Endodermal cell (in vitro differentiated cells): Measurements from ENCODE around the gene PRCD. TPM values are rescaled to one million over a fixed set of nuclear protein-coding genes. Genes with fewer than 3 reads are reported as not detected.
A peak's percentile ranks its signal among the peaks of the same experiment; 100 is the strongest.

Experiments
- DNase-seq: peaks from one replicate; pipeline ENCODE4 v3.0.0-alpha.2; 2017
- H3K27ac ChIP-seq: 2 replicates; pipeline ENCODE4 v1.5.1; 2013; ENCODE audit warnings: mild to moderate bottlenecking, low read depth, low read length, moderate library complexity
- H3K27me3 ChIP-seq: 2 replicates; pipeline ENCODE4 v1.6.1; 2013; ENCODE audit warnings: mild to moderate bottlenecking, low read length, moderate library complexity; ENCODE audit not compliant: insufficient read depth, control insufficient read depth, poor library complexity, severe bottlenecking
- H3K36me3 ChIP-seq: 2 replicates; pipeline ENCODE4 v1.7.0; 2013; ENCODE audit warnings: mild to moderate bottlenecking, low read length, moderate library complexity; ENCODE audit not compliant: control insufficient read depth, insufficient read depth
- H3K4me1 ChIP-seq: one replicate; pipeline ENCODE4 v1.7.0; 2013; ENCODE audit warnings: low read length; ENCODE audit not compliant: control insufficient read depth, insufficient read depth
- H3K4me3 ChIP-seq: 2 replicates; pipeline ENCODE4 v1.5.1; 2013; ENCODE audit warnings: mild to moderate bottlenecking, low read length, moderate library complexity
- H3K9ac ChIP-seq: 2 replicates; pipeline ENCODE4 v1.6.1; 2013; ENCODE audit warnings: mild to moderate bottlenecking, low read length, moderate library complexity; ENCODE audit not compliant: poor library complexity, severe bottlenecking; ENCODE audit errors: extremely low read depth
- H3K9me3 ChIP-seq: 2 replicates; pipeline ENCODE4 v1.6.1; 2013; ENCODE audit warnings: mild to moderate bottlenecking, low read length, moderate library complexity; ENCODE audit not compliant: control insufficient read depth
- H3K27ac Mint-ChIP-seq: 2 replicates; pipeline ENCODE4 v1.8.0; 2020; ENCODE audit warnings: mixed read lengths
- H3K27me3 Mint-ChIP-seq: 2 replicates; pipeline ENCODE4 v1.8.0; 2021; ENCODE audit warnings: mild to moderate bottlenecking, mixed read lengths; ENCODE audit not compliant: insufficient read depth
- H3K36me3 Mint-ChIP-seq: 2 replicates; pipeline ENCODE4 v1.8.0; 2020; ENCODE audit warnings: low read depth, mixed read lengths
- H3K4me1 Mint-ChIP-seq: 2 replicates; pipeline ENCODE4 v1.8.0; 2020; ENCODE audit warnings: mixed read lengths
- H3K4me3 Mint-ChIP-seq: 2 replicates; pipeline ENCODE4 v1.8.0; 2020; ENCODE audit warnings: mild to moderate bottlenecking, moderate library complexity, mixed read lengths
- H3K9me3 Mint-ChIP-seq: 2 replicates; pipeline ENCODE4 v1.8.0; 2020; ENCODE audit warnings: mild to moderate bottlenecking, mixed read lengths
- CTCF ChIP-seq: fragments of 200-600 bp; sonication (generic); conservative IDR thresholded peaks from 2 replicates; pipeline ENCODE4 v1.5.0; 2021; ENCODE audit warnings: antibody characterized with exemption, mild to moderate bottlenecking
- WGBS, 2 experiments: methylation state at CpG; one replicate each; pipeline versions ENCODE4 v1.1.5 to v1.1.7; 2013; ENCODE audit warnings: missing lambda C conversion rate in 2 of 2, mixed read lengths in 1 of 2; ENCODE audit not compliant: insufficient coverage in 1 of 2, insufficient read length in 1 of 2; 5-methylcytosine and 5-hydroxymethylcytosine counted together
- total RNA-seq, 2 donors: library from RNA; stranded (reverse); fragmentation: NEBNext Ultra II Directional in 1 of 2; extraction: Animal tissue kit (Norgen Biotek cat#: 25700) in 1 of 2; gene quantifications; 2 replicates in 1 of 2; 3 replicates in 1 of 2; pipeline ENCODE4 v1.2.1, GENCODE V29; 2021

Gene PRCD
- total RNA-seq, 2 donors from 2014 or later, result 3.2 to 4.8 TPM

- 67 to 75% methylated on average over 1 to 3 of the region's 3 CpGs for WGBS, 2 experiments
- no peaks in the 10 kb centered on the region for H3K27me3 ChIP-seq
- H3K36me3 Mint-ChIP-seq, result no peaks in the 10 kb centered on the region
- no peak overlapping the region for H3K27ac Mint-ChIP-seq
- H3K4me1 Mint-ChIP-seq, result peaks cover 27% of the 10 kb centered on the region
- DNase-seq, result peak; percentile 91
- peaks cover 1% of the 10 kb centered on the region for H3K27me3 Mint-ChIP-seq
- no peak overlapping the region for H3K27ac ChIP-seq
- no peak overlapping the region for H3K4me3 ChIP-seq
- H3K4me3 Mint-ChIP-seq, result no peak overlapping the region
- peaks cover 17% of the 10 kb centered on the region for H3K4me1 ChIP-seq
- H3K9me3 ChIP-seq, result no peaks in the 10 kb centered on the region
- TF ChIP-seq CTCF, result peak; percentile 85
- H3K9ac ChIP-seq, result no peak overlapping the region
- H3K36me3 ChIP-seq, result no peaks in the 10 kb centered on the region
- no peaks in the 10 kb centered on the region for H3K9me3 Mint-ChIP-seq
Observed at GRCh38 chr17:76547183-76547641, 7.4 kb downstream of the PRCD start.

- H3K4me1 ChIP-seq, result peaks cover 17% of the 10 kb centered on the region
- H3K27me3 Mint-ChIP-seq, result peaks cover 1% of the 10 kb centered on the region
- DNase-seq, result no peak
- peaks cover 27% of the 10 kb centered on the region for H3K4me1 Mint-ChIP-seq
- TF ChIP-seq CTCF, result no peak
- no peaks in the 10 kb centered on the region for H3K9me3 ChIP-seq
- H3K27ac Mint-ChIP-seq, result no peak overlapping the region
- no peak overlapping the region for H3K4me3 ChIP-seq
- no peaks in the 10 kb centered on the region for H3K9me3 Mint-ChIP-seq
- H3K4me3 Mint-ChIP-seq, result no peak overlapping the region
- H3K36me3 ChIP-seq, result no peaks in the 10 kb centered on the region
- WGBS, 2 experiments, result 82 to 90% methylated on average over 2 of the region's 2 CpGs
- H3K36me3 Mint-ChIP-seq, result no peaks in the 10 kb centered on the region
- no peaks in the 10 kb centered on the region for H3K27me3 ChIP-seq
- H3K9ac ChIP-seq, result no peak overlapping the region
- no peak overlapping the region for H3K27ac ChIP-seq
Observed at GRCh38 chr17:76547642-76548202, 7.9 kb downstream of the PRCD start.

DNA sequence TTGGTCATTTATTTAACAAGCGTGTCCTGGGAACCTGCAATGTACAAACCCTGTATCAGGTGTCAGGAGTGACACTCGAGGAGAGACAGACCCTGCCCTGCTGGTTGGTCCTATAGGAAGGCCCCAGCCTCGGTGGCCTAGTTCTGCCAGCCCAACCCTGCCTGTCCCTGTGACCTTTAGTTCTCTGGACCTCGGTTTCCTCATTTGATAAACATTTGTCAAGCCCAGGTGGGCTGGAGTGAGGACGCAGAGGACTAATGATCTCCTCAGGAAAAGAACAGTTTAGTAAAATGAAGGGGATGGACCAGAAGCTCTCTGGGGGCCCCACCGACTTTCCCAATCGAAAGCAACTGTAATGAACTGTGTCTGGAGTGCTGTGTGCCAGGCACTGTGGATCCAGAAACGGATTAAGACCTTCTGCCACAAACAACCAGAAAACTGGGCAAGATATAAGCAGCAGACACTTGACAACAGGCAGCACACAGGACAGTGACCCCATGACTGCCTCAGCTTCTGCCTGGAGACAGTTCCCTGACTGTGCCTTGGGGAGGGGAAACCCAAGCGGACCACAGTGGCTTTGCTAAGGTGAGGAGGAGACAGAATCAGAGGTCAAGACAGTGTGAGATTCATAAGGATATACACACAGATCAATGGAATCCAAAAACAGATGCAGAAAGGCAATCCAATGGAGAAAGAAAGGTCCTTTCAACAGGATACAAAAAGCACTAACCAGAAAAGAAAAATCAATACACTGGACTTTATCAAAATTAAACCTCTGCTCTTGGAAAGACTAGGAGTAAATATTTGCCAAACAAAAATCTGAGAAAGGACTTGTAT is 8.8 kb downstream of the PRCD start:
- Mint-ChIP-seq H3K4me1 (peaks cover 27% of the 10 kb centered on the region), H3K36me3 (no peaks in the 10 kb centered on the region), H3K27ac (no peak overlapping the region), H3K27me3 (peaks cover 1% of the 10 kb centered on the region), H3K4me3 (no peak overlapping the region), H3K9me3 (no peaks in the 10 kb centered on the region)
- Histone ChIP-seq H3K4me1 (peaks cover 11% of the 10 kb centered on the region), H3K27ac (no peak overlapping the region), H3K36me3 (no peaks in the 10 kb centered on the region), H3K4me3 (no peak overlapping the region), H3K9me3 (no peaks in the 10 kb centered on the region), H3K27me3 (no peaks in the 10 kb centered on the region), H3K9ac (no peak overlapping the region)
- TF ChIP-seq CTCF, result no peak
- 78 to 91% methylated on average over 7 to 9 of the region's 9 CpGs for WGBS, 2 experiments
- peak; percentile 51 for DNase-seq
